ENCODE data around the gene ITPR2. TPM values are rescaled to one million over a fixed set of nuclear protein-coding genes. Genes with fewer than 3 reads are reported as not detected.

ITPR2 gene
- total and polyA plus RNA-seq, 4 donors = 30.9 to 133 (median 73.2) TPM

DNA sequence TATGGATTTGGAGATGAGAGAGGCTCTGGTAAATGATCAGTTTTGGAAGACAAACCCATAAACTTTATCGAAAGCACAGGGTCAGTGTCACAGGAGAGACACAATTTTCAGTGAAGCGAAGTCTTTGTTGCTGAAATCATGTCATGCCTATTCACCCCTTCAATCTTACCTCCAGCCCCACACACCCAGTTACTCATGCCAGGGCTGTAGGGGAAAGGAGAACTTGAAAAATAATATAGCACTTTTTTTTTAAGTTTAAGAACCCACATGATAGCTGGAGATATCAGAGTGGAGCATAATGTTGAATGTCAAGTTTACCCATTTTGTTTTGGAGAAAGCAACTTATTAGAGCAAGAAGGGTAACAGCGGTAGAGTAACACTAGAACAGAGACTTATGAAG, 530.2 kb downstream of the ITPR2 start:
- 100% methylated on average over 1 of the region's 3 CpGs for WGBS (ENCODE audit: insufficient coverage)

DNA sequence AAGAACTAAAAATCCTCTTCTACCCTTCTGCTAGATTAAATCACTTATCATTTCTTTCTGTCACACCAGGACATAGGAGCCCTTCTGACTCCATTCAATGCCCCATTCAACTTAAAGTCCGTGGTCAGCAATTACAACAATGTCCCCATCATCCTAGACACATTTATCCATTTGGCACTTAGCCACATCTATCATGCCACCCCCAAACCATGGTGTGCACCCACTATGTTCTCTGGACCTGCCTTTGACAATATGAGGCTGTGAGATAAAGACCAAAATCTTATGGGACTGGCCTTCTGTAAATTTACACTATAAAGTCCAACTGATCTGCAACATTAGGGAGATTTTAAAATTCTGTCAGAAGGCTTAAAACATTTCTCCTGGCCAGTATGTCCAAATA, 533.2 kb downstream of the ITPR2 start:
- no peak overlapping the region for H3K27ac ChIP-seq (ENCODE audit: low read depth, low read length)
- no peaks in the 10 kb centered on the region for H3K4me1 ChIP-seq (ENCODE audit: control insufficient read depth, insufficient read depth, low read length)
- H3K27me3 ChIP-seq (ENCODE audit: control insufficient read depth, insufficient read depth, low read length) = no peaks in the 10 kb centered on the region
- no peaks in the 10 kb centered on the region for H3K9me3 ChIP-seq (ENCODE audit: control insufficient read depth, insufficient read depth, low read length)
- DNase-seq (ENCODE audit: low read depth in 4 of 6, low spot score in 6 of 6) = no peak
- no peak overlapping the region for H3K4me3 ChIP-seq (ENCODE audit: low read depth, low read length)
- 56% methylated on average over 1 of the region's 1 CpG for WGBS (ENCODE audit: insufficient coverage)
- no peaks in the 10 kb centered on the region for H3K36me3 ChIP-seq (ENCODE audit: control insufficient read depth, insufficient read depth, low read length)

More for the DNA sequence above, 530.2 kb downstream of the ITPR2 start:
- Histone ChIP-seq H3K27me3 (ENCODE audit: control insufficient read depth, insufficient read depth, low read length) (no peaks in the 10 kb centered on the region), H3K27ac (ENCODE audit: low read depth, low read length) (no peak overlapping the region), H3K9me3 (ENCODE audit: control insufficient read depth, insufficient read depth, low read length) (no peaks in the 10 kb centered on the region), H3K4me1 (ENCODE audit: control insufficient read depth, insufficient read depth, low read length) (no peaks in the 10 kb centered on the region), H3K36me3 (ENCODE audit: control insufficient read depth, insufficient read depth, low read length) (no peaks in the 10 kb centered on the region), H3K4me3 (ENCODE audit: low read depth, low read length) (no peak overlapping the region)
- no peak for DNase-seq (ENCODE audit: low read depth in 4 of 6, low spot score in 6 of 6)

DNA sequence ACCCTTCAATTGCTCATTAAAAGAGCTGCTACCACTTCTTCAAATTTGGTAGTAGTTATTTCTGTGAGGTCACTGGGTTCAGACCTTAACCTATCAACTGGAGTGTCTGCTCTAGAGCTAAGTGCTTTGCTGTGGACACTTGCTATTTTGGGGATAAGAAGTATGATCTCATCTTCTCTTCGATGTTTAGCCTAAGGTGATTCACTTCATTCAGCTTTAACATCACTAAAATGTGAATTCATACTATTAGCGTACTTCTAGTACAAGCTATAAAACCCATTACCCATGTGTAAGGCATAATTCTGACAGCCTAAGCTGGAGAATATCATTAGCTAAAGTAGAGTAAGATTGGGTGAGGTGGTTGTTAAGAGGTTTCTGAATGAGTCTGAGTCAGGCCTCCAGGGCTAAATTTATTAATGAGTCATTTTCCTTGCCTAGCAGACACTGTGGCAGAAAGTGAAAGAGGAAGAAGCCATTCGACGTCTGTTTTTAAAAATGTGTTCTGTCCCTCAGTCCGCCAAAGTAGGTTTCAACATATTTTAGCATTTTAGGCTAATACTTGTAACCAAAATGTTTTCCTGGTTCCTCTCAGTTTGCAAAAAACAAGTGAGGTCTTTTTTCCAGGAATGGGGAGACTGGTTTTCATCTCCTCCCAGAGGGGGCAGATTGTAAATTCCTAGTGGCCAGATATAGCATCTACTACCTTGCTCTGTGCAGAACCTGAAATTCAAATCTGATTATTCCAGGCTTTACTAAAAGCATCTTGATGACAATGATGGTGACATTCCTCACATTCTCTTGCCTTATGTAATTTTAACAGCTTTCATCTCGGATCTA, 534.0 kb downstream of the ITPR2 start:
- Histone ChIP-seq H3K4me3 (ENCODE audit: low read depth, low read length) (no peak overlapping the region), H3K27ac (ENCODE audit: low read depth, low read length) (peak overlapping the region; percentile 42), H3K9me3 (ENCODE audit: control insufficient read depth, insufficient read depth, low read length) (no peaks in the 10 kb centered on the region), H3K4me1 (ENCODE audit: control insufficient read depth, insufficient read depth, low read length) (no peaks in the 10 kb centered on the region), H3K27me3 (ENCODE audit: control insufficient read depth, insufficient read depth, low read length) (no peaks in the 10 kb centered on the region), H3K36me3 (ENCODE audit: control insufficient read depth, insufficient read depth, low read length) (no peaks in the 10 kb centered on the region)
- peak in 1 of 6 donors; percentile 76 for DNase-seq (ENCODE audit: low read depth in 4 of 6, low spot score in 6 of 6)
- WGBS (ENCODE audit: insufficient coverage) = 80% methylated on average over 1 of the region's 6 CpGs

DNA sequence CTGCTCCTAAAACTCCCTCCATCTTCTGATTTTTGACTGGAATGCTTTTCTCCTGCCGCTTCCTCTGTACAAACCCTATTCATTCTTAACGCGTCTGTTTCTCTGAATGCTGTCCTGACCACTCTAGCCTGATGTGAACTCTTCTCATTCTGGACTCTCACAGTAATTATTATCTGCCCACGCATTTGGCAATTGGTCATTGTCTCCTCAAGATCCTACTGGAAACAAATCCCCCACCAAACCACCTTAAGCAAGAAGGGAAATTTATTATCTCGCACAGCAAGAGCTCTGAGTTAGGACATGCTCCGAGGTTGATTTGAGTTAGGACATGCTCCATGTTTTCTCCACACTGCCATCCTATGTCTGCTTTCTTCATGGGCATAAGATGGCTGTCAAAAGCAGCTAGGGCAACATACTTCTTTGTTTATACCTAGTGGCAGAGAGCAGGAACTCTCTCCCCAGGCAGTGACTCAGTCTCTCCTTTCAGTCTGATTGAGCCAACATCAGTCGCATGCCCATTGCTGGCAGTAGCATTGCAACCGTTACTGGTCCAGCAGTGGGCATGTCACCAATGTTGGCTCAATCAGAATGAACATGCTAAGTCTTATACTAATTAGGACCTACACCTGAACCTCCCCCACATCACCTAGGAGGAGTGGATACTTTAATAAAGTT, 535.5 kb downstream of the ITPR2 start:
- Histone ChIP-seq H3K36me3 (ENCODE audit: control insufficient read depth, insufficient read depth, low read length) (no peaks in the 10 kb centered on the region), H3K27ac (ENCODE audit: low read depth, low read length) (no peak overlapping the region), H3K9me3 (ENCODE audit: control insufficient read depth, insufficient read depth, low read length) (no peaks in the 10 kb centered on the region), H3K4me1 (ENCODE audit: control insufficient read depth, insufficient read depth, low read length) (no peaks in the 10 kb centered on the region), H3K4me3 (ENCODE audit: low read depth, low read length) (no peak overlapping the region), H3K27me3 (ENCODE audit: control insufficient read depth, insufficient read depth, low read length) (no peaks in the 10 kb centered on the region)
- 76% methylated on average over 5 of the region's 8 CpGs for WGBS (ENCODE audit: insufficient coverage)
- DNase-seq (ENCODE audit: low read depth in 4 of 6, low spot score in 6 of 6) = no peak

DNA sequence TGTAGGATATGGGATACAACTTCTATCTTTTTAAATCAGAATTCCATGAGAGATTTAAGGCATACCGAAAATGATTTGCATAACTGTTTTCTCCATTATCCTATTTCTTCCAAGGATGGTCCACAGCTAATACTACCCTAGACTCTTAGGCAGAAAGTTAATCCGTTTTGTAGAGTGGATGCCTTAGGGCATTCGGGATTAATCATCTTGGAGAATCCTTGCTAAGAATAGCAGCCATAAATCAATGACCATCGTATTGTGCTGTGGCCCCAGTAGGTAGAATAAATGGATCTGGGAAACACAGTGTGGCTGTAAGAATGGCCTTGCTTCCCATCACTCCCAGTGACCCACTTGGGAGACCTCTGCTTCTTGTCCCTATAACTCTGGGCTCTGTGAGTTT, 538.0 kb downstream of the ITPR2 start:
- no peak overlapping the region for H3K4me3 ChIP-seq (ENCODE audit: low read depth, low read length)
- DNase-seq (ENCODE audit: low read depth in 4 of 6, low spot score in 6 of 6) = no peak
- WGBS (ENCODE audit: insufficient coverage) = 30% methylated on average over 3 of the region's 4 CpGs
- H3K9me3 ChIP-seq (ENCODE audit: control insufficient read depth, insufficient read depth, low read length) = no peaks in the 10 kb centered on the region
- H3K27me3 ChIP-seq (ENCODE audit: control insufficient read depth, insufficient read depth, low read length) = no peaks in the 10 kb centered on the region
- no peaks in the 10 kb centered on the region for H3K36me3 ChIP-seq (ENCODE audit: control insufficient read depth, insufficient read depth, low read length)
- H3K4me1 ChIP-seq (ENCODE audit: control insufficient read depth, insufficient read depth, low read length) = no peaks in the 10 kb centered on the region
- H3K27ac ChIP-seq (ENCODE audit: low read depth, low read length) = no peak overlapping the region

DNA sequence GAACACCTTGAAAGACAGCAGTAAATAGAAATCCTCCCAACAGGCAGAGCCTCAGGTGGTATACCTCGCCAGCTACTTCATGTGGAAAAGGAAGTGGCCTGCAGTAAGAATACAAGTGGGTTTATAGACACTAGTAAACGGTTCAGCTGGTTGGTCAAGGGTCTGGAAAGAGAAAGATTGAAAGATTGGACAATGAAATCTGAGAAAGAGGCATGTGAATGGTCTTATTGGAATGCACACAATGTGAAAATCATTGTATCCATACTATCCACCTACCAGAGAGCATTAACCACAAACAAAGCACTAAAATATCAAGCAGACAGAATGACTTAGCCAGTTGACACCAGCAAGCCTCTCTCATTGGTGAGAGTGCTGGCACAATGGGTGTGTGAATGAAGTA, 539.4 kb downstream of the ITPR2 start:
- WGBS (ENCODE audit: insufficient coverage) = 94% methylated on average over 2 of the region's 2 CpGs
- H3K36me3 ChIP-seq (ENCODE audit: control insufficient read depth, insufficient read depth, low read length) = no peaks in the 10 kb centered on the region
- peaks cover 2% of the 10 kb centered on the region for H3K4me1 ChIP-seq (ENCODE audit: control insufficient read depth, insufficient read depth, low read length)
- no peak overlapping the region for H3K4me3 ChIP-seq (ENCODE audit: low read depth, low read length)
- no peak overlapping the region for H3K27ac ChIP-seq (ENCODE audit: low read depth, low read length)
- H3K9me3 ChIP-seq (ENCODE audit: control insufficient read depth, insufficient read depth, low read length) = no peaks in the 10 kb centered on the region
- no peak for DNase-seq (ENCODE audit: low read depth in 4 of 6, low spot score in 6 of 6)
- no peaks in the 10 kb centered on the region for H3K27me3 ChIP-seq (ENCODE audit: control insufficient read depth, insufficient read depth, low read length)

DNA sequence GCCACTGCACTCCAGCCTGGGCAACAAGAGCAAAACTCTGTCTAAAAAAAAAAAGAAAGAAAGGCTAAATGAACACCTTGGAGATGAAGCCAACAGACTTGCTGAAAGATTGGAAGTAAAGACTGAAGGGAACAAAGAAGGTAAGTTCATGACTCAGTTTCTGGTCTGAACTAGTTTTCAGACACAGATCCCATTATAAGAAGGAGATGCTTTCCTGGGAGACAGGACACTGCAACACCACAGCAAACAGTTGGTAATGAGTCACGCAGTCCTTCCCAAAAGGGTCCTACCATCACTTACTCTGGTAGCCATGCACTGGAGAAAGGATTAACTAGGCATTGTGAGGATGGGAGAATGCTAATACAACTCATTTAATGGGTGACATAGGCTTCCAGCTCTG, 540.4 kb downstream of the ITPR2 start:
- WGBS (ENCODE audit: insufficient coverage) = no CpG with 5 or more reads among the region's 1 CpG
- Histone ChIP-seq H3K4me3 (ENCODE audit: low read depth, low read length) (no peak overlapping the region), H3K27ac (ENCODE audit: low read depth, low read length) (no peak overlapping the region), H3K27me3 (ENCODE audit: control insufficient read depth, insufficient read depth, low read length) (no peaks in the 10 kb centered on the region), H3K4me1 (ENCODE audit: control insufficient read depth, insufficient read depth, low read length) (peaks cover 12% of the 10 kb centered on the region), H3K36me3 (ENCODE audit: control insufficient read depth, insufficient read depth, low read length) (no peaks in the 10 kb centered on the region), H3K9me3 (ENCODE audit: control insufficient read depth, insufficient read depth, low read length) (no peaks in the 10 kb centered on the region)
- DNase-seq (ENCODE audit: low read depth in 4 of 6, low spot score in 6 of 6) = no peak

DNA sequence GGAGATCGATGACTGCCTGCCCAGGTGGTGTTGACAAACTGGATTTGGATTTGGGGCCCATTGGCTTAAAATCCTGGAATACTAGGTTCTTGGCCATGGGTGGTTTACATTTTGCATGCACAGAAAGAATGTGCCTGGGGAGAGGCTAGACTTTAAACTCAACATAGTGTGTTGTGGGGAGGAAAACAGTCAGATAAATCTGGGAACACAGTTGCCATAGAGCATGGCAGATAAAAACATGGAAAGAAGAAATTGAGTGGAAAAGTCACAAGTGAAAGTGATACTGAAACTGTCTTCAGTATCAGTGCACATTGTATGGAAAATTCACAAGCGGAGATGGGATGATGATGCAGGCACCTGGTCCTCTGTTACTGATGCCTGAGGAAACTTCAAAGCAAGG, 542.4 kb downstream of the ITPR2 start:
- DNase-seq (ENCODE audit: low read depth in 4 of 6, low spot score in 6 of 6) = no peak
- peaks cover 18% of the 10 kb centered on the region for H3K4me1 ChIP-seq (ENCODE audit: control insufficient read depth, insufficient read depth, low read length)
- H3K27me3 ChIP-seq (ENCODE audit: control insufficient read depth, insufficient read depth, low read length) = no peaks in the 10 kb centered on the region
- H3K9me3 ChIP-seq (ENCODE audit: control insufficient read depth, insufficient read depth, low read length) = no peaks in the 10 kb centered on the region
- no peak overlapping the region for H3K4me3 ChIP-seq (ENCODE audit: low read depth, low read length)
- no peaks in the 10 kb centered on the region for H3K36me3 ChIP-seq (ENCODE audit: control insufficient read depth, insufficient read depth, low read length)
- WGBS (ENCODE audit: insufficient coverage) = 80% methylated on average over 1 of the region's 2 CpGs
- H3K27ac ChIP-seq (ENCODE audit: low read depth, low read length) = no peak overlapping the region

DNA sequence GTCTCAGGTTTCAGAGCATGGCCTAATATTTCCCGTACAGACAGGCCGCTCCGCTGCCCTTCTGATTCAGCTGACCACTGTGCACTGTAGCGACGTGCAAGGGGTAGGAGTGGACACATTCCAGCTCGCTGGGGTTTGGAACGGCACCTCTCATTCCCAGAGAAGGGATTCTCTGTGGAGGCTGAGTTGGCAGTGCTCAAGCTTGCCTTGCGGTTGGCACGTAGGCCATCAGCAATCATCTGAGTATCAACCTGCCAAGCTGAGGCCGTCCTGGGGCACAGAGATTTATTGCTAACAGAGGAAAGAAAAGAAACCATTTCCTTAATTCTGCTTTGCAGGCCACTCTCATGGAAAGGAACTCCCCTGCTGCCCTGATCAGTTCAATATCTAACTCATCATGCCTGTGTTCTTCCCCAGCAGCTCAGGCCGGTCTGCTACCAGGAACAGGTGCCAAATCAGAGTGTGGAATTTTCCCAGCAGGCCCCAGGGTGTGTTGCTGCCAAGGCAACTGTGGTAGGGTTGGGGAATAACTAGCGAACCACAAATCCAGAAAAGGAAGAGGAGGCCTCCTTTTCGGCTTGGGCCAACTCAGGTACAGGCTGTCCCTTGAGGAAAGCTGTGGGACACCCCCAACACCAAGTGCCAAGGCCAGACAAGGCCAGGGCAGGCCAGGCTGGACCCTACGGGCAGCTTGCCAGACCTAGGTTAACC, 545.2 kb downstream of the ITPR2 start:
- H3K36me3 ChIP-seq (ENCODE audit: control insufficient read depth, insufficient read depth, low read length) = no peaks in the 10 kb centered on the region
- WGBS (ENCODE audit: insufficient coverage) = 49% methylated on average over 12 of the region's 14 CpGs
- H3K27me3 ChIP-seq (ENCODE audit: control insufficient read depth, insufficient read depth, low read length) = no peaks in the 10 kb centered on the region
- no peak overlapping the region for H3K4me3 ChIP-seq (ENCODE audit: low read depth, low read length)
- peaks cover 18% of the 10 kb centered on the region for H3K4me1 ChIP-seq (ENCODE audit: control insufficient read depth, insufficient read depth, low read length)
- DNase-seq (ENCODE audit: low read depth in 4 of 6, low spot score in 6 of 6) = peak in 2 of 6 donors; percentile 71 to 75
- no peaks in the 10 kb centered on the region for H3K9me3 ChIP-seq (ENCODE audit: control insufficient read depth, insufficient read depth, low read length)
- H3K27ac ChIP-seq (ENCODE audit: low read depth, low read length) = peak overlapping the region; percentile 64
